ENCODE results near the gene CPLANE2.

DNA sequence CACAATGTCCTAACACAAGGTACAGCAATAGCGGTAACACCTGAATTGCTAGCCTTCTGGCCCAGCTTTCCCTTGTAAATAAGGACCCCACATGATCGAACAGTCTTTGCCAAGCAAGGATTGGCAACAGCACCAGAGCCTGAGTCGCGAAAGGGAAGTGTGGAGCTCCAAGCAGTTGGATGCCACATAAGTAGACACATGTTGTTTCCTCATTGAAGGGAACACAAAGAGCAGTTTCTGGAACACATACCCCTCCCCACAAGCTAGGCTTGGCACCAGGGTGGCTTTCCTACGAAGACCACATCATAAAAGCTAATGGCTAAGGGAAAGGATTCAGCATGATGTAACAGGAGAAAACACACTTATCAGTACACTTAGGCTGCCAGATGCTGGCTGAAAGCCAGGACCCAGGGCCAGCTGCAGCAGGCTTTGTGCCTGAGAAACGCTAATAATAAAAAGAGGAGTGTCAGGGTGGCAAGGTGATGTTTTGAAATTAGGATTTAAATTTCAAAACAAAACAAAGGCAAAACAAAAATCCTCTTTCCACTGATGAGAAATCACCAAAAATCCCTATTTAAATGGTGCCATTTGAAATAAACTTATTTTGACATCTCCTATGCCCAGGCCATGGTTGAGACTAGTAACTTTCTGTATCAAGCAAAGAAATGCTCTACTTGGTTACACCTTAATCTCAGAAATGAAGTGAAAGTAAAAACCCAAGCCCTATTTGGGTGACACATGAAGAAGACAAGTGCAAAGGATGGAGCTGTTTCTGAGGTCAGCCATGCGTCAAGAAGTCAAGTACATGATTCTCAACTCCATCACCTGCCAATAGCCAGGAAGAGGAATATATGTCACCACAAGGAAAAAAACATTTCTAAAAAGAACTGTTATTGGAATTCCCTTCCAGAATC is 11.9 kb upstream of the CPLANE2 start:
- TF ChIP-seq, protein P1, sequence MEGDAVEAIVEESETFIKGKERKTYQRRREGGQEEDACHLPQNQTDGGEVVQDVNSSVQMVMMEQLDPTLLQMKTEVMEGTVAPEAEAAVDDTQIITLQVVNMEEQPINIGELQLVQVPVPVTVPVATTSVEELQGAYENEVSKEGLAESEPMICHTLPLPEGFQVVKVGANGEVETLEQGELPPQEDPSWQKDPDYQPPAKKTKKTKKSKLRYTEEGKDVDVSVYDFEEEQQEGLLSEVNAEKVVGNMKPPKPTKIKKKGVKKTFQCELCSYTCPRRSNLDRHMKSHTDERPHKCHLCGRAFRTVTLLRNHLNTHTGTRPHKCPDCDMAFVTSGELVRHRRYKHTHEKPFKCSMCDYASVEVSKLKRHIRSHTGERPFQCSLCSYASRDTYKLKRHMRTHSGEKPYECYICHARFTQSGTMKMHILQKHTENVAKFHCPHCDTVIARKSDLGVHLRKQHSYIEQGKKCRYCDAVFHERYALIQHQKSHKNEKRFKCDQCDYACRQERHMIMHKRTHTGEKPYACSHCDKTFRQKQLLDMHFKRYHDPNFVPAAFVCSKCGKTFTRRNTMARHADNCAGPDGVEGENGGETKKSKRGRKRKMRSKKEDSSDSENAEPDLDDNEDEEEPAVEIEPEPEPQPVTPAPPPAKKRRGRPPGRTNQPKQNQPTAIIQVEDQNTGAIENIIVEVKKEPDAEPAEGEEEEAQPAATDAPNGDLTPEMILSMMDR (IDR thresholded peaks at IDR 0.05; ENCODE audit: low read length) = no peak
- no peak for TF ChIP-seq EZH2phosphoT487 (IDR thresholded peaks at IDR 0.05; ENCODE audit: low read length)

All from MM.1S (cell line).